ENCODE data around the gene GRIA3. TPM values are rescaled to one million over a fixed set of nuclear protein-coding genes. Genes with fewer than 3 reads are reported as not detected.
"Not testable (repeated sequence)": the region's sequence is repeated elsewhere in the genome, so short reads cannot be mapped to it uniquely, and the experiment has no call there.

The GRIA3 gene
- total RNA-seq, 3 donors from 2014 or later, result 0.51 to 1.2 (median 0.72) TPM

GRCh38 chrX:123272630-123273029 lies 88.6 kb downstream of the GRIA3 start:
- TF ChIP-seq CTCF (IDR thresholded peaks at IDR 0.05), result no peak
- ATAC-seq (no peak), DNase-seq (no peak)
- Histone ChIP-seq H3K4me1 (ENCODE audit: low read depth) (no peaks in the 10 kb centered on the region), H3K9me3 (no peaks in the 10 kb centered on the region), H3K36me3 (ENCODE audit: low read depth) (no peaks in the 10 kb centered on the region), H3K4me3 (no peak overlapping the region)
- intact Hi-C loops (cut with DNase I, micrococcal nuclease), result no loop called here

GRCh38 chrX:123274796-123275195 lies 90.7 kb downstream of the GRIA3 start:
- no peak for ATAC-seq
- Histone ChIP-seq H3K36me3 (ENCODE audit: low read depth) (no peaks in the 10 kb centered on the region), H3K9me3 (no peaks in the 10 kb centered on the region), H3K4me3 (no peak overlapping the region), H3K4me1 (ENCODE audit: low read depth) (no peaks in the 10 kb centered on the region)
- DNase-seq, result no peak
- intact Hi-C loops (cut with DNase I, micrococcal nuclease), result no loop called here
- no peak for TF ChIP-seq CTCF (IDR thresholded peaks at IDR 0.05)

GRCh38 chrX:123277347-123277746 lies 93.3 kb downstream of the GRIA3 start:
- DNase-seq (no peak), ATAC-seq (no peak)
- no peak overlapping the region for H3K4me3 ChIP-seq
- H3K9me3 ChIP-seq, result no peaks in the 10 kb centered on the region
- no peak for TF ChIP-seq CTCF (IDR thresholded peaks at IDR 0.05)
- no peaks in the 10 kb centered on the region for H3K4me1 ChIP-seq (ENCODE audit: low read depth)
- intact Hi-C loops (cut with DNase I, micrococcal nuclease), result no loop called here
- H3K36me3 ChIP-seq (ENCODE audit: low read depth), result no peaks in the 10 kb centered on the region

GRCh38 chrX:123277821-123278220 lies 93.7 kb downstream of the GRIA3 start:
- H3K4me1 ChIP-seq (ENCODE audit: low read depth), result no peaks in the 10 kb centered on the region
- no peaks in the 10 kb centered on the region for H3K36me3 ChIP-seq (ENCODE audit: low read depth)
- intact Hi-C loops (cut with DNase I, micrococcal nuclease), result no loop called here
- ATAC-seq, result no peak
- no peak for TF ChIP-seq CTCF (IDR thresholded peaks at IDR 0.05)
- no peaks in the 10 kb centered on the region for H3K9me3 ChIP-seq
- no peak for DNase-seq
- H3K4me3 ChIP-seq, result no peak overlapping the region

GRCh38 chrX:123282241-123282640 lies 98.2 kb downstream of the GRIA3 start:
- intact Hi-C loops (cut with DNase I, micrococcal nuclease), result no loop called here
- no peaks in the 10 kb centered on the region for H3K9me3 ChIP-seq
- H3K36me3 ChIP-seq (ENCODE audit: low read depth), result no peaks in the 10 kb centered on the region
- no peak for ATAC-seq
- no peak for DNase-seq
- TF ChIP-seq CTCF (IDR thresholded peaks at IDR 0.05), result no peak
- no peak overlapping the region for H3K4me3 ChIP-seq
- H3K4me1 ChIP-seq (ENCODE audit: low read depth), result no peaks in the 10 kb centered on the region

- H3K4me1 ChIP-seq (ENCODE audit: low read depth); H3K9me3 ChIP-seq; H3K36me3 ChIP-seq (ENCODE audit: low read depth); intact Hi-C loops (cut with DNase I, micrococcal nuclease); DNase-seq; ATAC-seq; H3K4me3 ChIP-seq: not testable (repeated sequence)
Observed at GRCh38 chrX:123283407-123283806, 99.3 kb downstream of the GRIA3 start.
